Activated naive CD4-positive, alpha-beta T cell treated with Interleukin-2 at 50 U/mL for 16 hours (primary cell): Measurements from ENCODE around the gene IL37.
"Not testable (repeated sequence)": the region's sequence is repeated elsewhere in the genome, so short reads cannot be mapped to it uniquely, and the experiment has no call there.

Experiments
- DNase-seq: peaks from one replicate; pipeline ENCODE4 v3.0.0-alpha.2; 2020

The IL37 gene

GRCh38 chr2:112891385-112891831 is 19.6 kb upstream of the IL37 start:
- DNase-seq = no peak

GRCh38 chr2:112893752-112894151 is 17.2 kb upstream of the IL37 start:
- DNase-seq = no peak

- DNase-seq = no peak
Measured at GRCh38 chr2:112896909-112897623, 13.9 kb upstream of the IL37 start.

GRCh38 chr2:112897624-112897978 is 13.4 kb upstream of the IL37 start:
- no peak for DNase-seq

GRCh38 chr2:112901431-112902065 is 9.4 kb upstream of the IL37 start:
- DNase-seq = not testable (repeated sequence)

GRCh38 chr2:112902816-112903215 is 8.1 kb upstream of the IL37 start:
- no peak for DNase-seq

GRCh38 chr2:112904883-112905282 is 6.1 kb upstream of the IL37 start:
- DNase-seq = no peak

- DNase-seq = no peak
Measured at GRCh38 chr2:112906276-112906675, 4.7 kb upstream of the IL37 start.

GRCh38 chr2:112907001-112907949 is 3.7 kb upstream of the IL37 start:
- DNase-seq = no peak

- DNase-seq = not testable (repeated sequence)
Measured at GRCh38 chr2:112908559-112908958, 2.4 kb upstream of the IL37 start.

GRCh38 chr2:112910219-112910618 is 746 bp upstream of the IL37 start:
- no peak for DNase-seq

GRCh38 chr2:112912403-112912802 is 1.4 kb downstream of the IL37 start:
- no peak for DNase-seq

GRCh38 chr2:112915300-112916144 is 4.6 kb downstream of the IL37 start:
- no peak for DNase-seq

- peak; percentile 19 for DNase-seq
Measured at GRCh38 chr2:112916145-112916571, 5.2 kb downstream of the IL37 start.

- no peak for DNase-seq
Measured at GRCh38 chr2:112916625-112917247, 5.8 kb downstream of the IL37 start.

GRCh38 chr2:112917856-112918255 is 6.9 kb downstream of the IL37 start:
- DNase-seq = no peak

- DNase-seq = no peak
Measured at GRCh38 chr2:112918256-112918655, 7.3 kb downstream of the IL37 start.

- no peak for DNase-seq
Measured at GRCh38 chr2:112919086-112919485, 8.1 kb downstream of the IL37 start.

GRCh38 chr2:112920923-112921532 is 10.1 kb downstream of the IL37 start:
- peak; percentile 7 for DNase-seq

GRCh38 chr2:112921982-112922381 is 11.0 kb downstream of the IL37 start:
- DNase-seq = no peak

GRCh38 chr2:112923237-112923966 is 12.4 kb downstream of the IL37 start:
- no peak for DNase-seq
